Stimulated activated CD8-positive, alpha-beta memory T cell treated with anti-CD3 and anti-CD28 coated beads, Interleukin-2, amount 100 ng/mL, for 1 hour (primary cell): ENCODE results near the gene DTL.

Experiments used
- DNase-seq, 2 donors: peaks; one replicate each; pipeline ENCODE4 v3.0.0-alpha.2; 2020; ENCODE audit warnings: low read depth in 2 of 2

The DTL gene

GRCh38 chr1:212127221-212127620, 91.7 kb downstream of the DTL start:
- DNase-seq, result no peak

- no peak for DNase-seq
Measured at GRCh38 chr1:212129781-212130180, 94.2 kb downstream of the DTL start.

GRCh38 chr1:212132025-212132424, 96.5 kb downstream of the DTL start:
- DNase-seq, result no peak

GRCh38 chr1:212133319-212133718, 97.8 kb downstream of the DTL start:
- DNase-seq, result no peak

- no peak for DNase-seq
Measured at GRCh38 chr1:212135166-212135565, 99.6 kb downstream of the DTL start.

GRCh38 chr1:212137854-212138253, 102.3 kb downstream of the DTL start:
- DNase-seq, result no peak

GRCh38 chr1:212138457-212138856, 102.9 kb downstream of the DTL start:
- DNase-seq, result no peak

GRCh38 chr1:212139526-212140135, 104.1 kb downstream of the DTL start:
- no peak for DNase-seq

- DNase-seq, result no peak
Measured at GRCh38 chr1:212141404-212141803, 105.9 kb downstream of the DTL start.

- DNase-seq, result no peak
Measured at GRCh38 chr1:212142883-212143530, 107.5 kb downstream of the DTL start.

- DNase-seq, result no peak
Measured at GRCh38 chr1:212147581-212148033, 112.1 kb downstream of the DTL start.

GRCh38 chr1:212149566-212149965, 114.0 kb downstream of the DTL start:
- no peak for DNase-seq

GRCh38 chr1:212152308-212152693, 116.8 kb downstream of the DTL start:
- DNase-seq, result no peak

GRCh38 chr1:212152869-212153268, 117.3 kb downstream of the DTL start:
- no peak for DNase-seq

- no peak for DNase-seq
Measured at GRCh38 chr1:212153635-212154034, 118.1 kb downstream of the DTL start.
